ENCODE measurements around the gene SCYGR1. TPM values are rescaled to one million over a fixed set of nuclear protein-coding genes. Genes with fewer than 3 reads are reported as not detected.

The SCYGR1 gene
- total and polyA plus RNA-seq, 2 of the 13 experiments (the other 11 are each of a cell fraction or from before 2014, with no cell fraction given), result not detected

DNA sequence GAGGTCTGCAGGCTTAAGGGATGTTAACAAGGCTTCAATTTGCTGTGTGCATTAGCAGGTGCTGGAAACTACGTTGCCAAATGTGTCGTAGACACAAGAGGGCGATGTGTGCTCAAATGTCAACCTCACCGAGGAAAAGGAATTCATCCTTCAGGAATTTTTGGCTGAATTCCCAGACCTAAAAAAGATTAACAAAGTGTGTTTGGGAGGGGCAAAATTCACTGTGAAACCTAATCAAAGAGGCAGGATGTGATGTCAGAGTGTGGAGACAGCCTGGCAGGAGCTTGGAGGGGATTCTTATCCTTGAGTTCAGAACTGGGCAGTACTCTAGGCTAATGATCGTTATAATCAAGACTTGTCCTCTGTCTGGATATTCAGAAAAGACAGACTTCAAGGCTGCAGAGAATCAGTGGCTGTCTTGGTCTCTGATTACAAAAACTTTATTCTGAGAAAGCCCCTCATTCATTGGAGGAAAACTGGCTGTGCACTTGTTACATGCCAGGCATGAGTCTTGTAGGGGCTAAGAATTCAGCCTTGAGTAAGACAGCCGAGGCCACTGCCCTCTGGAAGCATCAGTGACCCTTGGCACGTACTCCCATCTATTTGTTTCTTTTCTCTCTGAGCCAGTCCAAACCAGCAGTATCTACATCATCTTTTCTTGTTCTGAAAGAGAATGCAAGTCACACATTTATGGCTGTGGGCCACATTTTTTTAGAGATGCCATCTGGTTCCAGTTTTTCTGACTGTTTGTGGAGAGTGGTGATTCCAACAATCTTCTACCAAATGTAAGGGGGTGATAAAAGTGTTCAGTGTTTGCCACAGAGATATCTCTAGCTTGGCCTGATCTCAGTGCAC, 18.7 kb upstream of the SCYGR1 start (continued):
- TF ChIP-seq, protein P1, sequence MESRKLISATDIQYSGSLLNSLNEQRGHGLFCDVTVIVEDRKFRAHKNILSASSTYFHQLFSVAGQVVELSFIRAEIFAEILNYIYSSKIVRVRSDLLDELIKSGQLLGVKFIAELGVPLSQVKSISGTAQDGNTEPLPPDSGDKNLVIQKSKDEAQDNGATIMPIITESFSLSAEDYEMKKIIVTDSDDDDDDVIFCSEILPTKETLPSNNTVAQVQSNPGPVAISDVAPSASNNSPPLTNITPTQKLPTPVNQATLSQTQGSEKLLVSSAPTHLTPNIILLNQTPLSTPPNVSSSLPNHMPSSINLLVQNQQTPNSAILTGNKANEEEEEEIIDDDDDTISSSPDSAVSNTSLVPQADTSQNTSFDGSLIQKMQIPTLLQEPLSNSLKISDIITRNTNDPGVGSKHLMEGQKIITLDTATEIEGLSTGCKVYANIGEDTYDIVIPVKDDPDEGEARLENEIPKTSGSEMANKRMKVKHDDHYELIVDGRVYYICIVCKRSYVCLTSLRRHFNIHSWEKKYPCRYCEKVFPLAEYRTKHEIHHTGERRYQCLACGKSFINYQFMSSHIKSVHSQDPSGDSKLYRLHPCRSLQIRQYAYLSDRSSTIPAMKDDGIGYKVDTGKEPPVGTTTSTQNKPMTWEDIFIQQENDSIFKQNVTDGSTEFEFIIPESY (CRISPR knock-in tag; IDR thresholded peaks at IDR 0.05), result peak; percentile 44; the same call in 1 of the 2 replicates
- TF ChIP-seq SMAD3 (CRISPR knock-in tag; IDR thresholded peaks at IDR 0.05), result peak; percentile 81
- no peak; the same call in 1 of the 2 replicates for TF ChIP-seq MEIS1 (CRISPR knock-in tag; IDR thresholded peaks at IDR 0.05; ENCODE audit: borderline replicate concordance)
- peak; percentile 70 for TF ChIP-seq KDM2A (CRISPR knock-in tag; IDR thresholded peaks at IDR 0.05; ENCODE audit: borderline replicate concordance, low read depth)
- TF ChIP-seq ZSCAN31 (CRISPR knock-in tag; IDR thresholded peaks at IDR 0.05; ENCODE audit: low read depth), result 0 out of 2 replicates have a peak, but pooled peaks have one; percentile 39
- TF ChIP-seq ZBTB39 (CRISPR knock-in tag; IDR thresholded peaks at IDR 0.05), result peak; percentile 71; the same call in 1 of the 2 replicates
- TF ChIP-seq STAT6 (CRISPR knock-in tag; IDR thresholded peaks at IDR 0.05; ENCODE audit: borderline replicate concordance), result peak; percentile 97; the same call in 1 of the 2 replicates
- no peak for TF ChIP-seq RBM39 (IDR thresholded peaks at IDR 0.05; ENCODE audit: low read depth, low read length, poor library complexity, severe bottlenecking)
- no peak for TF ChIP-seq ZBTB49 (CRISPR knock-in tag; IDR thresholded peaks at IDR 0.05; ENCODE audit: borderline replicate concordance)
- TF ChIP-seq, protein P2, sequence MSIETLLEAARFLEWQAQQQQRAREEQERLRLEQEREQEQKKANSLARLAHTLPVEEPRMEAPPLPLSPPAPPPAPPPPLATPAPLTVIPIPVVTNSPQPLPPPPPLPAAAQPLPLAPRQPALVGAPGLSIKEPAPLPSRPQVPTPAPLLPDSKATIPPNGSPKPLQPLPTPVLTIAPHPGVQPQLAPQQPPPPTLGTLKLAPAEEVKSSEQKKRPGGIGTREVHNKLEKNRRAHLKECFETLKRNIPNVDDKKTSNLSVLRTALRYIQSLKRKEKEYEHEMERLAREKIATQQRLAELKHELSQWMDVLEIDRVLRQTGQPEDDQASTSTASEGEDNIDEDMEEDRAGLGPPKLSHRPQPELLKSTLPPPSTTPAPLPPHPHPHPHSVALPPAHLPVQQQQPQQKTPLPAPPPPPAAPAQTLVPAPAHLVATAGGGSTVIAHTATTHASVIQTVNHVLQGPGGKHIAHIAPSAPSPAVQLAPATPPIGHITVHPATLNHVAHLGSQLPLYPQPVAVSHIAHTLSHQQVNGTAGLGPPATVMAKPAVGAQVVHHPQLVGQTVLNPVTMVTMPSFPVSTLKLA (IDR thresholded peaks at IDR 0.05), result no peak
- TF ChIP-seq HNF4G (IDR thresholded peaks at IDR 0.05; ENCODE audit: borderline replicate concordance, low read depth, low read length), result no peak
- no peak; the same call in 1 of the 2 replicates for TF ChIP-seq HNF4G (CRISPR knock-in tag; IDR thresholded peaks at IDR 0.05; ENCODE audit: borderline replicate concordance, low read depth)
- TF ChIP-seq SNRNP70 (IDR thresholded peaks at IDR 0.05; ENCODE audit: low read depth, low read length), result no peak
- TF ChIP-seq SRSF9 (IDR thresholded peaks at IDR 0.05; ENCODE audit: borderline replicate concordance, insufficient read depth, low read depth, low read length, poor library complexity, severe bottlenecking), result no peak
- TF ChIP-seq ZNF496 (CRISPR knock-in tag; IDR thresholded peaks at IDR 0.05; ENCODE audit: insufficient replicate concordance), result no peak

Measured in HepG2 (cell line).